H1 (cell line): ENCODE data around the gene CTCF. TPM values are rescaled to one million over a fixed set of nuclear protein-coding genes. Genes with fewer than 3 reads are reported as not detected.

ENCODE experiments used
- CTCF ChIA-PET: fragments of 300-600 bp; sonication (Branson Sonifier 250); formaldehyde crosslinking; loops from one replicate; lab custom pipeline; 2021; ENCODE audit not compliant: partially characterized antibody; lab: Charles Lee
- POLR2A ChIA-PET: fragments of 300-600 bp; sonication (Branson Sonifier 250); formaldehyde crosslinking; loops from one replicate; lab custom pipeline; 2021; ENCODE audit warnings: inconsistent platforms; ENCODE audit not compliant: partially characterized antibody; lab: Charles Lee
- DNase-seq, 2 experiments: peaks; one replicate each; pipeline versions ENCODE4 v3.0.0 to v3.0.0-alpha.2; 2010 to 2022; ENCODE audit warnings: low spot score in 2 of 2, low read depth in 1 of 2, mixed read lengths in 1 of 2
- FAIRE-seq: peaks from 2 replicates; lab custom pipeline; 2011; peaks lifted over from hg19 to GRCh38; lab: Jason Lieb, UNC
- H2AFZ ChIP-seq: 2 replicates; pipeline ENCODE4 v1.8.1; 2012; ENCODE audit warnings: low read length, inconsistent platforms
- H2AK5ac ChIP-seq: 2 replicates; pipeline ENCODE4 v1.6.1; 2013; ENCODE audit warnings: low read depth, low read length
- H2BK120ac ChIP-seq: replicated peaks from 2 replicates; pipeline ENCODE3; 2013; ENCODE audit warnings: low read depth, low read length, inconsistent platforms
- H2BK12ac ChIP-seq: 2 replicates; pipeline ENCODE4 v1.6.1; 2013; ENCODE audit warnings: low read depth, low read length
- H2BK15ac ChIP-seq: 2 replicates; pipeline ENCODE4 v1.6.1; 2013; ENCODE audit warnings: low read length
- H2BK20ac ChIP-seq: 2 replicates; pipeline ENCODE4 v1.6.1; 2013; ENCODE audit warnings: low read length
- H2BK5ac ChIP-seq: 2 replicates; pipeline ENCODE4 v1.6.1; 2013; ENCODE audit warnings: low read depth, low read length
- H3K14ac ChIP-seq: 2 replicates; pipeline ENCODE4 v1.6.1; 2013; ENCODE audit warnings: inconsistent platforms; ENCODE audit not compliant: insufficient read length
- H3K18ac ChIP-seq: 2 replicates; pipeline ENCODE4 v1.6.1; 2013; ENCODE audit warnings: low read length; ENCODE audit errors: extremely low read depth
- H3K23ac ChIP-seq: 2 replicates; pipeline ENCODE4 v1.6.1; 2013; ENCODE audit warnings: inconsistent platforms; ENCODE audit not compliant: insufficient read length
- H3K23me2 ChIP-seq: 2 replicates; pipeline ENCODE4 v1.6.1; 2013; ENCODE audit warnings: low read depth, low read length
- H3K27ac ChIP-seq: 2 replicates; pipeline ENCODE4 v1.6.1; 2011; ENCODE audit warnings: low read depth, low read length, inconsistent platforms
- H3K27me3 ChIP-seq, 4 experiments: replicated peaks in 1 of 4; 1 replicate in 1 of 4; 2 replicates in 3 of 4; pipeline versions ENCODE4 v1.6.1 to v1.8.1; 2011 to 2013; ENCODE audit warnings: low read length in 3 of 4, mild to moderate bottlenecking in 3 of 4, inconsistent platforms in 2 of 4, mixed read lengths in 2 of 4, moderate library complexity in 1 of 4; ENCODE audit not compliant: control insufficient read depth in 3 of 4, insufficient read depth in 3 of 4; ENCODE audit errors: extremely low read depth in 1 of 4
- H3K36me3 ChIP-seq, 4 experiments: 2 replicates each; pipeline versions ENCODE4 v1.6.1 to v1.8.1; 2011 to 2013; ENCODE audit warnings: mild to moderate bottlenecking in 4 of 4, low read length in 3 of 4, moderate library complexity in 2 of 4, control low read depth in 1 of 4, inconsistent platforms in 1 of 4; ENCODE audit not compliant: insufficient read depth in 4 of 4, control insufficient read depth in 2 of 4
- H3K4ac ChIP-seq: replicated peaks from 2 replicates; pipeline ENCODE3; 2013; ENCODE audit warnings: low read length, low read depth, mixed read lengths, inconsistent platforms; ENCODE audit not compliant: insufficient read length
- H3K4me1 ChIP-seq, 4 experiments: replicated peaks in 1 of 4; 1 replicate in 1 of 4; 2 replicates in 3 of 4; pipeline versions ENCODE4 v1.6.1 to v1.8.1; 2011 to 2013; ENCODE audit warnings: low read length in 3 of 4, inconsistent platforms in 2 of 4, mixed read lengths in 1 of 4; ENCODE audit not compliant: insufficient read depth in 4 of 4, control insufficient read depth in 3 of 4
- H3K4me2 ChIP-seq, 2 experiments: 2 replicates each; pipeline versions ENCODE4 v1.6.1 to v1.8.1; 2011 to 2013; ENCODE audit warnings: low read depth in 2 of 2, low read length in 2 of 2, control low read depth in 1 of 2, inconsistent platforms in 1 of 2, mild to moderate bottlenecking in 1 of 2; ENCODE audit not compliant: insufficient read depth in 1 of 2
- H3K4me3 ChIP-seq, 4 experiments: fragments of 200-600, 300-600 bp in 1 of 4; sonication (generic), shearing (Covaris generic), sonication (Bioruptor Twin) in 1 of 4; 2 replicates each; pipeline versions ENCODE4 v1.5.1 to v1.8.1; 2011 to 2016; ENCODE audit warnings: low read length in 4 of 4, low read depth in 3 of 4, control low read depth in 2 of 4, inconsistent platforms in 2 of 4, mild to moderate bottlenecking in 2 of 4, mixed read lengths in 1 of 4, moderate library complexity in 1 of 4; ENCODE audit not compliant: insufficient read depth in 2 of 4; ENCODE audit errors: extremely low read depth in 1 of 4
- H3K56ac ChIP-seq: replicated peaks from 2 replicates; pipeline ENCODE3; 2013; ENCODE audit warnings: low read depth, mild to moderate bottlenecking, mixed read lengths, low read length, inconsistent platforms; ENCODE audit not compliant: insufficient read length
- H3K79me1 ChIP-seq: 2 replicates; pipeline ENCODE4 v1.6.1; 2013; ENCODE audit warnings: low read depth, low read length, control low read depth
- H3K79me2 ChIP-seq, 2 experiments: 2 replicates each; pipeline versions ENCODE4 v1.6.1 to v1.8.1; 2012 to 2013; ENCODE audit warnings: low read length in 2 of 2, mild to moderate bottlenecking in 2 of 2, inconsistent platforms in 1 of 2; ENCODE audit not compliant: insufficient read depth in 2 of 2, control insufficient read depth in 1 of 2
- H3K9ac ChIP-seq, 4 experiments: replicated peaks in 1 of 4; 1 replicate in 1 of 4; 2 replicates in 3 of 4; pipeline versions ENCODE4 v1.6.1 to v1.8.1; 2011 to 2013; ENCODE audit warnings: low read depth in 3 of 4, low read length in 3 of 4, control low read depth in 2 of 4, mild to moderate bottlenecking in 2 of 4, moderate library complexity in 2 of 4, inconsistent platforms in 1 of 4; ENCODE audit errors: extremely low read depth in 1 of 4
- H3K9me3 ChIP-seq, 2 experiments: 2 replicates each; pipeline versions ENCODE4 v1.6.1 to v1.8.1; 2012 to 2013; ENCODE audit warnings: mild to moderate bottlenecking in 2 of 2, moderate library complexity in 2 of 2, control low read depth in 1 of 2, inconsistent platforms in 1 of 2, low read depth in 1 of 2, low read length in 1 of 2, mixed read lengths in 1 of 2; ENCODE audit not compliant: insufficient read depth in 2 of 2
- H4K20me1 ChIP-seq, 2 experiments: replicated peaks in 1 of 2; 2 replicates each; pipeline versions ENCODE3 to v1.8.1; 2011 to 2013; ENCODE audit warnings: inconsistent platforms in 2 of 2, low read length in 2 of 2, mild to moderate bottlenecking in 1 of 2; ENCODE audit not compliant: insufficient read depth in 2 of 2, control insufficient read depth in 1 of 2
- H4K5ac ChIP-seq: 2 replicates; pipeline ENCODE4 v1.6.1; 2013; ENCODE audit warnings: low read length, low read depth, mixed read lengths, inconsistent platforms; ENCODE audit not compliant: insufficient read length
- H4K8ac ChIP-seq: 2 replicates; pipeline ENCODE4 v1.8.0; 2013; ENCODE audit warnings: mild to moderate bottlenecking, moderate library complexity, low read length, inconsistent platforms; ENCODE audit not compliant: insufficient read depth; ENCODE audit errors: extremely low read depth
- H4K91ac ChIP-seq: replicated peaks from 2 replicates; pipeline ENCODE3; 2013; ENCODE audit warnings: low read length, mixed read lengths, inconsistent platforms; ENCODE audit not compliant: insufficient read length
- CTBP2 ChIP-seq: IDR thresholded peaks from 2 replicates; pipeline ENCODE4 v1.7.0; 2011; ENCODE audit warnings: borderline replicate concordance, mild to moderate bottlenecking, moderate library complexity, mixed read lengths, low read length; ENCODE audit not compliant: insufficient read depth, insufficient read length
- FOSL1 ChIP-seq: IDR thresholded peaks from 2 replicates; pipeline ENCODE4 v1.6.1; 2011; ENCODE audit warnings: mild to moderate bottlenecking, low read depth, low read length, moderate library complexity; ENCODE audit not compliant: insufficient read depth
- NANOG ChIP-seq: IDR thresholded peaks from 2 replicates; pipeline ENCODE4 v1.6.1; 2011; ENCODE audit warnings: low read length, low read depth, mild to moderate bottlenecking, inconsistent platforms; ENCODE audit not compliant: insufficient read depth, poor library complexity, severe bottlenecking
- SUZ12 ChIP-seq: fragments of 200-600 bp; sonication (generic); IDR thresholded peaks from 2 replicates; pipeline ENCODE4 v1.6.1; 2012; ENCODE audit warnings: mild to moderate bottlenecking, inconsistent platforms, low read length, moderate library complexity, mixed read lengths
- WGBS, 2 experiments: shearing (Covaris generic) in 1 of 2; methylation state at CpG; one replicate each; pipeline versions ENCODE4 v1.1.6 to v1.1.7; 2013 to 2015; ENCODE audit warnings: low lambda C conversion rate in 2 of 2, mixed read lengths in 2 of 2, inconsistent platforms in 1 of 2, low coverage in 1 of 2, missing lambda C conversion rate in 1 of 2; ENCODE audit not compliant: insufficient replicate concordance in 2 of 2, insufficient coverage in 1 of 2, insufficient read length in 1 of 2; ENCODE audit errors: extremely low coverage in 1 of 2, missing lambda C conversion rate in 1 of 2; 5-methylcytosine and 5-hydroxymethylcytosine counted together
- polyA plus RNA-seq, 7 experiments: library from polyadenylated mRNA; depleted of rRNA in 3 of 7; stranded (reverse) in 5 of 7; unstranded in 2 of 7; fragments of >200 nt in 5 of 7; fragments of 200-250 nt in 2 of 7; gene quantifications; 1 replicate in 5 of 7; 2 replicates in 1 of 7; 4 replicates in 1 of 7; pipeline versions ENCODE4 v1.2.1 to v1.2.3, GENCODE V29; 2011 to 2013; ENCODE audit warnings: missing spikeins in 2 of 7, mixed read lengths in 2 of 7
- total RNA-seq: library from RNA; stranded (reverse); fragmentation: NEBNext Ultra II Directional; extraction: Animal tissue kit (Norgen Biotek cat#: 25700); gene quantifications from 2 replicates; pipeline ENCODE4 v1.2.1, GENCODE V29; 2021

Gene CTCF
- total and polyA plus RNA-seq, 2 of the 8 experiments (the other 6 are each of a cell fraction or from before 2014, with no cell fraction given): 32.4 to 66.0 TPM

GRCh38 chr16:67546091-67546501 is 16.2 kb upstream of the CTCF start:
- no peak overlapping the region for H3K4me2 ChIP-seq
- no peak overlapping the region for H2BK20ac ChIP-seq
- DNase-seq (no peak), FAIRE-seq (no peak)
- H2BK120ac ChIP-seq: no peak overlapping the region
- ChIA-PET CTCF (interaction anchor here (0.6 to 10.6 kb wide), 18 partner anchors 8 to 163 kb away, joined by 3 to 165 read pairs (median 9); partner anchors contain the start of genes ACD, C16orf86, CARMIL2 and CTCF), POLR2A (interaction anchor here (0.6 to 11.9 kb wide), 7 partner anchors 9 to 98 kb away, joined by 3 to 105 read pairs (median 9); partner anchors contain the start of genes CARMIL2 and CTCF)
- no peak overlapping the region for H3K4me3 ChIP-seq
- H3K9me3 ChIP-seq: no peaks in the 10 kb centered on the region
- peaks cover 0 to 6% (median 6%) of the 10 kb centered on the region in 4 experiments; a peak in 4 of 7 replicates for H3K27me3 ChIP-seq
- H3K14ac ChIP-seq: no peak overlapping the region
- H3K4me1 ChIP-seq: peaks cover 0 to 4% (median 2%) of the 10 kb centered on the region in 4 experiments; a peak in 3 of 7 replicates
- 0 out of 8 replicates have a peak, but pooled peaks cover 0 to 3% (median 0%) of the 10 kb centered on the region in 4 experiments for H3K36me3 ChIP-seq
- H3K9ac ChIP-seq: no peak overlapping the region
- H4K91ac ChIP-seq: no peak overlapping the region
- no peak overlapping the region for H2BK5ac ChIP-seq
- H3K27ac ChIP-seq: no peak overlapping the region
- H2BK15ac ChIP-seq: no peak overlapping the region
- no peak overlapping the region for H4K5ac ChIP-seq
- H3K23me2 ChIP-seq: no peaks in the 10 kb centered on the region
- H3K23ac ChIP-seq: no peak overlapping the region
- H3K56ac ChIP-seq: no peak overlapping the region
- H3K79me1 ChIP-seq: peaks cover 2% of the 10 kb centered on the region; the same call in 1 of the 2 replicates
- no peak overlapping the region for H2BK12ac ChIP-seq
- no peak overlapping the region for H4K8ac ChIP-seq
- 0 out of 2 replicates have a peak overlapping the region, but pooled peaks have one; percentile 39 for H2AK5ac ChIP-seq
- WGBS, 2 experiments: 92% methylated on average over 7 of the region's 7 CpGs; no CpG with 5 or more reads in 1 of the 2 experiments
- H3K18ac ChIP-seq: no peak overlapping the region
- H4K20me1 ChIP-seq: peaks cover 4 to 14% of the 10 kb centered on the region in 2 experiments
- no peak overlapping the region for H2AFZ ChIP-seq
- H3K79me2 ChIP-seq: no peaks in the 10 kb centered on the region
- H3K4ac ChIP-seq: no peak overlapping the region
- TF ChIP-seq NANOG (no peak), FOSL1 (no peak), CTBP2 (no peak), SUZ12 (no peak)
